SK-N-SH treated with all-trans-retinoic acid at 6 μM for 48 hours (cell line): Measurements from ENCODE around the gene OSBPL5.

Experiments used
- ATAC-seq: fragments of 200-7000 bp; cut with Tn5 transposase; 3 replicates; pipeline ENCODE4 v1.9.1; 2020; ENCODE audit warnings: mild to moderate bottlenecking, moderate library complexity
- ARNTL ChIP-seq: fragments of 450-650 bp; formaldehyde crosslinking; IDR thresholded peaks from 2 replicates; pipeline ENCODE4 v1.5.0; 2020; ENCODE audit warnings: low read depth, mild to moderate bottlenecking, moderate library complexity, borderline replicate concordance
- BACH2 ChIP-seq: fragments of 250-450 bp; sonication (Bioruptor Pico); IDR thresholded peaks from 2 replicates; pipeline ENCODE4 v1.9.0; 2021; ENCODE audit warnings: mild to moderate bottlenecking, borderline replicate concordance
- CREB5 ChIP-seq: fragments of 250-450 bp; sonication (Bioruptor Pico); IDR thresholded peaks from 2 replicates; pipeline ENCODE4 v1.5.1; 2020; ENCODE audit warnings: low read depth, mild to moderate bottlenecking, moderate library complexity
- CSDC2 ChIP-seq: fragments of 250-450 bp; sonication (Bioruptor Pico); IDR thresholded peaks from 2 replicates; pipeline ENCODE4 v1.5.0; 2020; ENCODE audit warnings: mild to moderate bottlenecking, moderate library complexity
- ESRRG ChIP-seq: fragments of 250-450 bp; sonication (Bioruptor Pico); IDR thresholded peaks from 2 replicates; pipeline ENCODE4 v1.6.1; 2021; ENCODE audit warnings: mild to moderate bottlenecking
- GLIS3 ChIP-seq: fragments of 250-450 bp; sonication (Bioruptor Pico); IDR thresholded peaks from 2 replicates; pipeline ENCODE4 v1.5.0; 2020; ENCODE audit warnings: mild to moderate bottlenecking, moderate library complexity
- ISL1 ChIP-seq: fragments of 250-450 bp; sonication (Bioruptor Pico); IDR thresholded peaks from 2 replicates; pipeline ENCODE4 v2.1.2; 2022; ENCODE audit warnings: mild to moderate bottlenecking, moderate library complexity
- OSR1 ChIP-seq: fragments of 250-450 bp; sonication (Bioruptor Pico); IDR thresholded peaks from 2 replicates; pipeline ENCODE4 v1.8.0; 2022; ENCODE audit warnings: moderate library complexity, mild to moderate bottlenecking, inconsistent platforms
- PATZ1 ChIP-seq: fragments of 250-450 bp; sonication (Bioruptor Pico); IDR thresholded peaks from 2 replicates; pipeline ENCODE4 v1.8.0; 2020; ENCODE audit warnings: mild to moderate bottlenecking, moderate library complexity, borderline replicate concordance
- POU6F1 ChIP-seq: fragments of 250-450 bp; sonication (Bioruptor Pico); IDR thresholded peaks from 2 replicates; pipeline ENCODE4 v1.8.0; 2021; ENCODE audit warnings: low read depth, mild to moderate bottlenecking, moderate library complexity, borderline replicate concordance
- PPARA ChIP-seq: fragments of 250-450 bp; sonication (Bioruptor Pico); IDR thresholded peaks from 2 replicates; pipeline ENCODE4 v1.5.0; 2020; ENCODE audit warnings: mild to moderate bottlenecking, borderline replicate concordance
- RARB ChIP-seq: fragments of 250-450 bp; sonication (Bioruptor Pico); IDR thresholded peaks from 2 replicates; pipeline ENCODE4 v1.8.0; 2021; ENCODE audit warnings: mild to moderate bottlenecking, moderate library complexity
- SNAI2 ChIP-seq: fragments of 250-450 bp; sonication (Bioruptor Pico); IDR thresholded peaks from 2 replicates; pipeline ENCODE4 v1.5.0; 2020; ENCODE audit warnings: mild to moderate bottlenecking, moderate library complexity
- TCF4 ChIP-seq: fragments of 250-450 bp; sonication (Bioruptor Pico); IDR thresholded peaks from 2 replicates; pipeline ENCODE4 v1.8.0; 2021; ENCODE audit warnings: mild to moderate bottlenecking, moderate library complexity, borderline replicate concordance
- TOX ChIP-seq: fragments of 250-450 bp; sonication (Bioruptor Pico); IDR thresholded peaks from 2 replicates; pipeline ENCODE4 v1.8.0; 2021; ENCODE audit warnings: mild to moderate bottlenecking, moderate library complexity, borderline replicate concordance
- TSHZ2 ChIP-seq: fragments of 250-450 bp; sonication (Bioruptor Pico); IDR thresholded peaks from 2 replicates; pipeline ENCODE4 v1.5.0; 2020; ENCODE audit warnings: mild to moderate bottlenecking, moderate library complexity
- ZC3H10 ChIP-seq: fragments of 250-450 bp; sonication (Bioruptor Pico); IDR thresholded peaks from 2 replicates; pipeline ENCODE4 v1.5.1; 2021; ENCODE audit warnings: mild to moderate bottlenecking, moderate library complexity
- ZFP3 ChIP-seq: fragments of 250-450 bp; sonication (Bioruptor Pico); IDR thresholded peaks from 2 replicates; pipeline ENCODE4 v1.5.0; 2020; ENCODE audit warnings: mild to moderate bottlenecking, moderate library complexity
- ZFP30 ChIP-seq: fragments of 450-650 bp; formaldehyde crosslinking; IDR thresholded peaks from 2 replicates; pipeline ENCODE4 v1.5.0; 2022; ENCODE audit warnings: mild to moderate bottlenecking, moderate library complexity
- ZNF565 ChIP-seq: fragments of 450-650 bp; formaldehyde crosslinking; conservative IDR thresholded peaks from 2 replicates; pipeline ENCODE4 v1.5.0; 2020; ENCODE audit warnings: low read depth, mild to moderate bottlenecking, moderate library complexity
- ZNF70 ChIP-seq: fragments of 450-650 bp; formaldehyde crosslinking; IDR thresholded peaks from 2 replicates; pipeline ENCODE4 v1.5.0; 2020; ENCODE audit warnings: mild to moderate bottlenecking, moderate library complexity

OSBPL5 gene

GRCh38 chr11:3165916-3166267 lies 782 bp upstream of the OSBPL5 start:
- no peak for TF ChIP-seq ARNTL
- TF ChIP-seq ESRRG (CRISPR knock-in tag), result no peak
- TF ChIP-seq RARB, result no peak
- TF ChIP-seq CSDC2 (CRISPR knock-in tag), result no peak
- TF ChIP-seq ZFP30 (CRISPR knock-in tag), result no peak
- no peak for TF ChIP-seq PATZ1 (CRISPR knock-in tag)
- TF ChIP-seq SNAI2, result no peak
- no peak for ATAC-seq

GRCh38 chr11:3164552-3165151 lies 458 bp downstream of the OSBPL5 start:
- TF ChIP-seq ZFP3 (no peak), SNAI2 (no peak), ZFP30 (CRISPR knock-in tag) (no peak), CREB5 (CRISPR knock-in tag) (no peak), PPARA (CRISPR knock-in tag) (no peak), CSDC2 (CRISPR knock-in tag) (no peak)
- no peak for ATAC-seq

GRCh38 chr11:3164138-3164551 lies 965 bp downstream of the OSBPL5 start:
- TF ChIP-seq RARB (no peak), TSHZ2 (CRISPR knock-in tag) (no peak), ZNF70 (CRISPR knock-in tag) (no peak), ZC3H10 (CRISPR knock-in tag) (no peak), ARNTL (no peak), BACH2 (no peak), ESRRG (CRISPR knock-in tag) (no peak), TOX (CRISPR knock-in tag) (no peak), CREB5 (CRISPR knock-in tag) (no peak), POU6F1 (CRISPR knock-in tag) (no peak), ZFP30 (CRISPR knock-in tag) (no peak), ZFP3 (no peak), GLIS3 (CRISPR knock-in tag) (no peak), PPARA (CRISPR knock-in tag) (no peak), OSR1 (CRISPR knock-in tag) (no peak), TCF4 (no peak), SNAI2 (no peak), ZNF565 (no peak), ISL1 (CRISPR knock-in tag) (no peak)
- no peak for ATAC-seq
